ENCODE data around the gene KIF13A. TPM values are rescaled to one million over a fixed set of nuclear protein-coding genes. Genes with fewer than 3 reads are reported as not detected.

KIF13A gene
- total RNA-seq, 1 donor from 2014 or later: 29.0 TPM

DNA sequence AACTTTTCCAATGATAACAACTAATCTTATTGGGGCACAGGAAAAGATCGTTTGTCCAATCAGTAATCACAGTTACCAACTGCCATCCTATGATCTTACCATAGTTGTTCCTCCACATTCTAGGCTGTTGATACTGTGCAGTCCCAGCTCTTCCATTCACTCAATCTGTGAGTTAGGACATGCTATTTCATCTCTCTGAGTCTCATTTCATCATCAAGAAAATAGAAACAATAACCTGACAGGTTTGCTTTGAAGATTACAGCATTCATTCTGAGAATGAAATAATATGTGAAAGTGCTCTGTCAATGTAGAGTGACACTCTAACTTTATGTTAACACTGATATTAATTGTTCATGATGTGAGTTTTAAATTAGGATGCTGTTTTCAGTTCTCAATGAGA is 89.8 kb downstream of the KIF13A start:
- H3K36me3 Mint-ChIP-seq: peaks cover 47% of the 10 kb centered on the region
- H3K27ac Mint-ChIP-seq: no peak overlapping the region
- Histone ChIP-seq H3K79me2 (ENCODE audit: low read depth) (peaks cover 11% of the 10 kb centered on the region), H3K36me3 (peaks cover 22% of the 10 kb centered on the region), H3K4me2 (no peak overlapping the region), H3K9me3 (ENCODE audit: low read depth) (peaks cover 17% of the 10 kb centered on the region), H3K27ac (no peak overlapping the region), H3F3A (ENCODE audit: low read depth) (no peaks in the 10 kb centered on the region), H3K4me3 (no peak overlapping the region), H2AFZ (replicated peaks) (no peak overlapping the region), H3K4me1 (no peaks in the 10 kb centered on the region), H4K20me1 (ENCODE audit: low read depth) (no peaks in the 10 kb centered on the region), H3K9ac (no peak overlapping the region), H3K27me3 (no peaks in the 10 kb centered on the region)
- no peaks in the 10 kb centered on the region for H3K27me3 Mint-ChIP-seq (ENCODE audit: insufficient read depth, low read depth)
- H3K4me3 Mint-ChIP-seq: no peak overlapping the region
- no peaks in the 10 kb centered on the region for H3K4me1 Mint-ChIP-seq
- TF ChIP-seq EZH2 (IDR thresholded peaks at IDR 0.05) (no peak), EZH2phosphoT487 (IDR thresholded peaks at IDR 0.05) (no peak)
- TF ChIP-seq, protein P1, sequence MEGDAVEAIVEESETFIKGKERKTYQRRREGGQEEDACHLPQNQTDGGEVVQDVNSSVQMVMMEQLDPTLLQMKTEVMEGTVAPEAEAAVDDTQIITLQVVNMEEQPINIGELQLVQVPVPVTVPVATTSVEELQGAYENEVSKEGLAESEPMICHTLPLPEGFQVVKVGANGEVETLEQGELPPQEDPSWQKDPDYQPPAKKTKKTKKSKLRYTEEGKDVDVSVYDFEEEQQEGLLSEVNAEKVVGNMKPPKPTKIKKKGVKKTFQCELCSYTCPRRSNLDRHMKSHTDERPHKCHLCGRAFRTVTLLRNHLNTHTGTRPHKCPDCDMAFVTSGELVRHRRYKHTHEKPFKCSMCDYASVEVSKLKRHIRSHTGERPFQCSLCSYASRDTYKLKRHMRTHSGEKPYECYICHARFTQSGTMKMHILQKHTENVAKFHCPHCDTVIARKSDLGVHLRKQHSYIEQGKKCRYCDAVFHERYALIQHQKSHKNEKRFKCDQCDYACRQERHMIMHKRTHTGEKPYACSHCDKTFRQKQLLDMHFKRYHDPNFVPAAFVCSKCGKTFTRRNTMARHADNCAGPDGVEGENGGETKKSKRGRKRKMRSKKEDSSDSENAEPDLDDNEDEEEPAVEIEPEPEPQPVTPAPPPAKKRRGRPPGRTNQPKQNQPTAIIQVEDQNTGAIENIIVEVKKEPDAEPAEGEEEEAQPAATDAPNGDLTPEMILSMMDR (IDR thresholded peaks at IDR 0.05): no peak
- DNase-seq (ENCODE audit: low spot score): no peak
- peaks cover 48% of the 10 kb centered on the region for H3K9me3 Mint-ChIP-seq

DNA sequence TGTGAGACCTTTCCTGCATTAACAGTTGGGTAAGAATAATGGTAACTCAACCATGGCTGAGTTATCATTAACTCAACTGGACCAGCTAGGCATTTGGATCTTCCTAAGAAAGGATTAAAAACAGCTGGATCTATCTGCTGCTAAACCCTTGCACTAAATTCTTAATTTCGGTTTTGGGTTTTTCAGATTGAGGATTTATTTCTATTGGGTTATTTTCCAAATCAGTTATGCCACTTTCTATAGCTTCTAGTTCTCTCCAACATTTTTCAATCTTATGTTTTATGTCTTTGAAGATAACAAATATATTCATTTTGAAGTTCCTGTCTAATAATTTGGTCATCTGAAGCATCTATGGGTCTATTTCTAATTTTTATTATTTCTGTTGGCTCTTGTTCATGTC is 92.5 kb downstream of the KIF13A start:
- H3K27ac ChIP-seq: no peak overlapping the region
- H3K36me3 ChIP-seq: peaks cover 22% of the 10 kb centered on the region
- peaks cover under 1% of the 10 kb centered on the region for H3K79me2 ChIP-seq (ENCODE audit: low read depth)
- no peak overlapping the region for H3K4me3 ChIP-seq
- Mint-ChIP-seq H3K4me3 (no peak overlapping the region), H3K4me1 (no peaks in the 10 kb centered on the region), H3K36me3 (peaks cover 58% of the 10 kb centered on the region), H3K9me3 (peaks cover 56% of the 10 kb centered on the region), H3K27ac (no peak overlapping the region), H3K27me3 (ENCODE audit: insufficient read depth, low read depth) (peaks cover 2% of the 10 kb centered on the region)
- H3K9ac ChIP-seq: no peak overlapping the region
- H3F3A ChIP-seq (ENCODE audit: low read depth): no peaks in the 10 kb centered on the region
- TF ChIP-seq, protein P1 (IDR thresholded peaks at IDR 0.05): no peak
- TF ChIP-seq EZH2phosphoT487 (IDR thresholded peaks at IDR 0.05): no peak
- TF ChIP-seq EZH2 (IDR thresholded peaks at IDR 0.05): no peak
- no peak for DNase-seq (ENCODE audit: low spot score)
- H3K9me3 ChIP-seq (ENCODE audit: low read depth): peaks cover 17% of the 10 kb centered on the region
- no peak overlapping the region for H2AFZ ChIP-seq (replicated peaks)
- no peaks in the 10 kb centered on the region for H3K27me3 ChIP-seq
- H3K4me1 ChIP-seq: no peaks in the 10 kb centered on the region
- no peaks in the 10 kb centered on the region for H4K20me1 ChIP-seq (ENCODE audit: low read depth)
- H3K4me2 ChIP-seq: no peak overlapping the region

DNA sequence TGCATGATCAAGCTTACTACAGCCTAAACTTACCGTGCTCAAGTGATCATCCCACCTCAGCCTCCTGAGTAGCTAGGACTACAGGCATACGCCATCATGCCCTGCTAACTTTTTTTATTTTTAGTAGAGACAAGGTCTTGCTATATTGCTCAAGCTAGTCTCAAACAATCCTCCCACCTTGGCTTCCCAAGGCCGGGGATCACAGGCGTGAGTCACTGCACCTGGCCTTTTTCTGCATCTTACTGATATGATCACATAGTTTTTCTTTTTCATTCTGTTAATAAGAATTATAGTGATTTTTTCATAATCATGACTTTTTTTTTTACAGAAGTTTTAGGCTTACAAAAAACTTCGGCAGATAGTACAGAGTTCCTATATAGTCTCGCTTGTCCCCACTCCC is 93.2 kb downstream of the KIF13A start:
- H4K20me1 ChIP-seq (ENCODE audit: low read depth): no peaks in the 10 kb centered on the region
- H3K9me3 ChIP-seq (ENCODE audit: low read depth): peaks cover 17% of the 10 kb centered on the region
- peaks cover 56% of the 10 kb centered on the region for H3K9me3 Mint-ChIP-seq
- H3K27ac ChIP-seq: no peak overlapping the region
- no peaks in the 10 kb centered on the region for H3K4me1 Mint-ChIP-seq
- H3K27ac Mint-ChIP-seq: no peak overlapping the region
- H3K79me2 ChIP-seq (ENCODE audit: low read depth): no peaks in the 10 kb centered on the region
- peaks cover 22% of the 10 kb centered on the region for H3K36me3 ChIP-seq
- no peak overlapping the region for H3K9ac ChIP-seq
- no peak overlapping the region for H2AFZ ChIP-seq (replicated peaks)
- H3K4me2 ChIP-seq: no peak overlapping the region
- H3K4me1 ChIP-seq: no peaks in the 10 kb centered on the region
- H3K36me3 Mint-ChIP-seq: peaks cover 58% of the 10 kb centered on the region
- H3K4me3 Mint-ChIP-seq: no peak overlapping the region
- H3K27me3 Mint-ChIP-seq (ENCODE audit: insufficient read depth, low read depth): peaks cover 2% of the 10 kb centered on the region
- no peak for DNase-seq (ENCODE audit: low spot score)
- H3F3A ChIP-seq (ENCODE audit: low read depth): no peaks in the 10 kb centered on the region
- H3K4me3 ChIP-seq: no peak overlapping the region
- H3K27me3 ChIP-seq: no peaks in the 10 kb centered on the region
- TF ChIP-seq EZH2phosphoT487 (IDR thresholded peaks at IDR 0.05) (no peak), EZH2 (IDR thresholded peaks at IDR 0.05) (no peak)
- TF ChIP-seq, protein P1 (IDR thresholded peaks at IDR 0.05): no peak
